Right lung (tissue), 5 donors: ENCODE results near the gene BMPR1A. TPM values are rescaled to one million over a fixed set of nuclear protein-coding genes. Genes with fewer than 3 reads are reported as not detected.

Experiments
- polyA plus RNA-seq, 5 donors: library from polyadenylated mRNA; unstranded; fragments of 120-200 nt; gene quantifications; one replicate each; pipeline versions ENCODE4 v1.2.1 to v1.2.3, GENCODE V29; 2013; ENCODE audit warnings: inconsistent platforms in 1 of 5, low replicate concordance in 1 of 5; ENCODE audit not compliant: insufficient read length in 5 of 5, insufficient read depth in 1 of 5

BMPR1A gene
- polyA plus RNA-seq, 5 donors: 53.2 to 90.9 (median 75.3) TPM

Other genes with a start within 250 kb of the BMPR1A start
- 10 to 100 TPM; 33.6 to 46.6 (median 43.8) TPM for gene WAPL, start 234.8 kb upstream of the BMPR1A start, polyA plus RNA-seq
- gene OPN4, start 102.1 kb upstream of the BMPR1A start, polyA plus RNA-seq: under 1 TPM in 1 of 5 donors, not detected in 4; 0.05 TPM
- 10 to 100 TPM in 1 of 5 donors, 1 to 10 TPM in 4; 1.1 to 27.1 (median 1.9) TPM for gene LDB3, start 88.1 kb upstream of the BMPR1A start, polyA plus RNA-seq
- gene MMRN2, start 201.0 kb downstream of the BMPR1A start, polyA plus RNA-seq: 10 to 100 TPM; 26.4 to 32.5 (median 30.8) TPM
- gene SNCG, start 202.0 kb downstream of the BMPR1A start, polyA plus RNA-seq: 1 to 10 TPM; 4.3 to 5.6 (median 4.7) TPM
- gene ADIRF, start 211.9 kb downstream of the BMPR1A start, polyA plus RNA-seq: 10 to 100 TPM in 3 of 5 donors, 1 to 10 TPM in 2; 5.4 to 31.3 (median 12.0) TPM